Fibroblast of peridontal ligament (primary cell): ENCODE results near the gene GOLPH3.
"Not testable (repeated sequence)": the region's sequence is repeated elsewhere in the genome, so short reads cannot be mapped to it uniquely, and the experiment has no call there.

Source experiments
- DNase-seq: peaks from one replicate; pipeline ENCODE4 v3.0.0-alpha.2; 2010; ENCODE audit errors: extremely low read depth

GOLPH3 gene

DNA sequence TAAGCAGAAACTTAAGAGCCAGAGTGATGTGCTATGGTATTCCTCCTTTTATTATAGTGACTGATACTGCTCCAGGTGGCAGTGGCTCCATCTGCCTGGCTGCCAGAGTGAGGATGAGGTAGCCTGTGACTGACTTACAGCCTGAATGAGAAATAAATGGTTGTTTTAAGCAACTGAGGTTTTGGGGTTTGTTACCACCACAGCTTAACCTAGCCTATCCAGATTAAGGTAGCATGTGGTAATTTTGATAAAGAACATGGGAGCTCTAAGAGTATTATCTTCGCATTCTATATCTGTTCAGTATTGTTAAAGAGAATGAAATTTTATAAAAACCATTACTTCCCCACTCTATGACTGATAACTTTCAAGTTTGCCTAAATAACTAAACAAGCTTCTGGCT lies 39.0 kb downstream of the GOLPH3 start:
- DNase-seq = no peak

DNA sequence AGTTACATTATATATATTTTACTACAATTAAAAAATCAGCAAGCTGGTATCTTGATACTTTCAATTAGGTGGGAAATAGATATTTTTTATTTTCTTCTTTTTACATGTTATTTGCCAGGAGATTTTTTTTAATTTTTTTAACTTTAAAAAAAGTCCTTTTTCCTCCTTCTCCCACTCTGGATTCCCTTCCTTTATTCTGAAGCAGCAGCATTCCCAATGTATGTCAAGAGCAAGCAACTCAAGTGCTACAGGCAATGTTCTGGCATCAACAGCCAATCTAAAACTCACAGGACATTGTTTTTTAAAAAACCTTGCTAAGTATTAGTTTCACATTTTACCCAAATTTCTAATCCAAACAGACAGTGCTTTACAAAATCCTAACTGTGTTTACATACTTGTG lies 41.4 kb downstream of the GOLPH3 start:
- no peak for DNase-seq

GRCh38 chr5:32131604-32132003 lies 42.5 kb downstream of the GOLPH3 start:
- no peak for DNase-seq

GRCh38 chr5:32130865-32131264 lies 43.3 kb downstream of the GOLPH3 start:
- DNase-seq = no peak

- DNase-seq = no peak
These were observed 45.0 kb downstream of the GOLPH3 start for GRCh38 chr5:32129074-32129598.

- no peak for DNase-seq
These were observed 46.4 kb downstream of the GOLPH3 start for GRCh38 chr5:32127711-32128110.

GRCh38 chr5:32126691-32127090 lies 47.4 kb downstream of the GOLPH3 start:
- DNase-seq = no peak

GRCh38 chr5:32123889-32124676 lies 50.0 kb downstream of the GOLPH3 start:
- DNase-seq = no peak

DNA sequence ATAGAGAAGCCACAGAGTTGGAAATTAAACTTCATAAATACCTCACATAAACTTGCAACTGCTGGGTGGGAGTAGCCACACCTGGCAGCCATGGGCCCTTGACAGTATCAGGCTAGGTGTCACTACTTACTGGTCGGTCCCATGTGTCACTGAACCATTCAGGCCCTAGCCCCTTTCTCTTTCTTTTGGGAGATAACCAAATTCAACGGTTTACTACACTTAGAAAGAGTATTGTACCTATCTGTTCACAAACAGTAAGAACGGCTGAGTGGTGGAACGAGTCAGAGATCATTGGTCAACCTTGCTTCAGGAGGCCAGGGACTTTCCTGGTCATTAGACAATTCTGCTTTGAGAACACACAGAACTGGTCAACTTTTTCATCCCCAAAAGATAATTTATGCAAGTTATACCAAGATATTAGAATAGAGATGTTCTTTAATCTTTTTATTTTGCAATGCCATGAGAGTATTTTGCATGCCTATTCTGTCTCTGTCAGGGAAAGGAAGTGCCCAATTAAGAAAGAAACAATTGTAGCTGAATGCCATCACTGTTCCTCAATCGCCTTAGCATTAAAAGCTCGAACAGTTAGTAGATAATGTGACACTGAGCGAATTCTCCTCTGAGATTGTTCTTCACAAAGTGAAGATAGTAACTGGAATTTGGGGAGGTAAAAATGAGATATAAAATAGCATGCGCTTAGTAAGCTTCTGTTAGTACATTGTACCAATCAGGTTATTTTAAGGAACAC lies 50.9 kb downstream of the GOLPH3 start:
- DNase-seq = no peak

- not testable (repeated sequence) for DNase-seq
These were observed 55.2 kb downstream of the GOLPH3 start for GRCh38 chr5:32118922-32119321.

DNA sequence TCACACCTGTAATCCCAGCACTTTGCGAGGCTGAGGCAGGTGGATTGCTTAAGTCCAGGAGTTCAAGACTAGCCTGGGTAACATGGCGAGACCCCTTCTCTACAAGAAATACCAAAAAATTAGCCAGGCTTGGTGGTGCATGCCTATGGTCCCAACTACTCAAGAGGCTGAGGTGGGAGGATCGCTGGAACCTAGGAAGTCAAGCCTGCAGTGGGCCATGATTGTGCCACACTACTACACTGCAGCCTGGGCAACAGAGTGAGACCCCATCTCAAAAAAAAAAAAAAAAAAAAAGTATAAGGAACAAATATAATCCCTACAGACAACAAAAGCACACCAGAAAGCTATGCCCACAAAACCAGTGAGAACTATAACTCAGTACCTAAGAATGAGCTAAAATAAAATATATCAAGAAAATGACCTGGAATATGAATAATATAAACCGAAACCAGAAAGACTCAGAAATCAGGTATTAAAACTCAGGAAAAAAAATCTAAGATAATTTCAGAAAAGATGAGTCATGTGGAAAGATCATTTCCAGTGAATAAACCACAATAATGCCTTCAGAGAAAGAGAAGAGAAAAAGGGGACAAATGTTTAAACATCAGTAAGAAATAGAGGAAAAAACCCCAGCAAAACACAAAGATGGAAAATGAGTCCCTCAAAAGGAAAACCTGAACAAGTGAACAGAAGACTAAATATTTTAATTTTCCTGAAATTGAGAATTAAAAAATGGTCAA lies 57.4 kb downstream of the GOLPH3 start:
- DNase-seq = peak; percentile 23

DNA sequence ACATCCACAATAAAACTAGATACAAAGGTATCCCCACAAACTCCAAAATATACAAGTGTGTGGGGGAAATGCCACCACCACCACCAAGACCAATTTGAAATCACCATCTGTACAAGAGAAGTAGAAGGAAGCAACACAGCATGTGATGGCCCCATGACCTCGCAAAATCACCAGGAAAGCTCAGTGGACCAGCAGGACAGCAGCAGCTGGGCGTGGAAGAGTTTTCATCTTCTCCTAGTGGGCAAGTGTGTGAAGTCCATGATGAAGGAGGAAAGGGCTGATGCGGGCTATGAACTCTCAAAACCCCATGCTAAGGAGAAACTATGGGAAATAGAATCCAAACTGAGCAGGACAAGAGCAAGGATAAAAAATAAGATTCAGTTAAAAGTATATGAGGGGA lies 58.1 kb downstream of the GOLPH3 start:
- DNase-seq = no peak

DNA sequence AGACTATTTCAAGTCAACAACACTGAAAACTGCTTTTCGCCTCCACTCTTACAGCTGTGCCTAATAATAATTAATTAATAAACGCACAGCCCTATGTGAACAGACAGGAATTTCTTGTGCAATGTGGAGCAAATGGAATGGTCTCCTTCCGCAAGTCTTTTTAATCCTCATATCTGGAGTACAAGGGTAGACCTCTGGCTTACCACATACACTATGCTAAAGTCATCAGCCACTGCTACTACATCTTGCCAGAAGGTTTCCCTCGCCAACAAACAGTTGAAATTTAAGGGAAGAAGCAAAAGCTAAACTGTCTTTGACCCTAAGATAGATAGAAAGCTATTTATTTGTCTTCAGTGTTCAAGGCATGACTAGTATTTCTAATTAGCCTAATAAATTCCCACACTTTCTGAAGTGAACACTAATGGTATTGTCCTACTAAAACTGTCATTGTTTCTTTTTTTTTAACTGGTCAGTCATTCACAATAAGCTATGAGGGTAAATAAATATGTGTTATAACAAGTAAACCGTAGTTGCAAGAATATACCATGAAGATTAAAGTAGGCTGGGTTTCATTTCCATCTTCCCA lies 63.9 kb downstream of the GOLPH3 start:
- no peak for DNase-seq

GRCh38 chr5:32109236-32109635 lies 64.9 kb downstream of the GOLPH3 start:
- peak; percentile 22 for DNase-seq

DNA sequence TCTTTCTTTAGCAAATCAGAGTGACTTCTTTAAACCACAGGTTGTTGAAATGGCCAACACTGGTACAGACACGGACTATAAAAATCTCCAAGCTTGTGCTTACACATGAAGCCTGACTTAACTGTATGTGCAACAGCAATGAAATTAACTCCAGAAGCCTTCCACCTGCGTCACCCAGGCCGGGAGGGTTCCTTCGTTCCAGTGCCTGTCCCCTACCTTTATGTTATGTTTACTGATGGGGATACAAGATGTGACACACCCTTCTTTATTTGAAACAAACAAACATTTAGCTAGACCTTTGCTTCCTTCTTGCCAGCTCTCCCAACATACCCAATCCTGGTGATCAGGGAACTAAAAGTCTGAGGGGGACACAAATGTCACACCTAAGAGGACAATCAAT lies 66.0 kb downstream of the GOLPH3 start:
- no peak for DNase-seq

GRCh38 chr5:32107291-32107690 lies 66.8 kb downstream of the GOLPH3 start:
- DNase-seq = no peak

DNA sequence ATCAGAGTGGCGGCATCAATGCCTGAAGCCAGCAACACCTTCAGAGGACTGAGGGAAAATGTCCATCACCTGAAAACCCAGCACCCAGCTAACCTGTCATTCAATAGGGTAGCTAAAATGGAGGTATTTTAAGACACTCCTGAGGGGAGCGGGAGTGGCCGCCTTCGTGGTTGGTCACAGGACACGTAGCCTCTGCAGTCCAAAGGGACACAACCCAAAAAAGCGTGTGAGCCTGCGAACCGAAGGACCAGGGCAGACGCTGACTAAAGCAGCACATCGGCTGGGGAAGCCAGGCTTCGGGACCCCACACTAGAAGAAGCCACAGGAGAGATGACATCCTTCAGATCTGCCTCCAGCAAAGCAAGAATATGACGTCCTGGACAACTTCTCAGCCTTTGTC lies 70.6 kb downstream of the GOLPH3 start:
- no peak for DNase-seq

DNA sequence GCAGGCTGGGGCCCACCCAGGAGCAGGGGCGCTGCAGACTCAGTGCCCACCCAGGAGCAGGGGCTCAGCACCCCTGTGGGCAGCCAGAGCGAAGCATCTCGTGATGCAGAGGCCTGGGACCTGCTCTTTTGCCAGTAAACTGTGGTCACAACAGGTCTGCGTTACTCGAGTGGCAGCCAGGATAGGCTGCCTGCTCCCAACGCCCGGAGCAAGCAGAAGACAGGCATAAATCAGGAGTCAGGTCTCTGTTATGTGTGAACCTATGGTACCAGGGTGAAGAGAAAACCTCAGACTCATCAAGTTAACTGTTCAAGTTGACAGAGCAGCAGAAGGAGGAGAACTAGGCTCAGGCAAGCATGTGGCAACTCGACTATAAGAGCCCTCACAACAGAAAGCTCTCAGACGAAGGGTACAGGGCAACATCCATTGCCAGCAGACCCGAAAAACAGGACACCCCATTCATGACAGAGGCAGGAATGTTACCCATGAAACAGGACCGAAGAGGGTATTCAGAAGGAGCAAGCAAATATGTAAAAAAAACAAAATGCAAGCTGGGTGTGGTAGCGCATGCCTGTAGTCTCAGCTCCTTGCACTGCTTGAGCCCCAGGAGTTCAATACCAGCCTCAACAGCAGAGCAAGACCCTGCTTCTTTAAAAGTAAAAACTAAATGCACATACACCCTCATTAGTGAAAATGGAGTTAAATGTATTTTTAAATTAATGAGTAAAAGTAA lies 71.7 kb downstream of the GOLPH3 start:
- DNase-seq = no peak

- DNase-seq = no peak
These were observed 73.3 kb downstream of the GOLPH3 start for GRCh38 chr5:32100691-32101302.

DNA sequence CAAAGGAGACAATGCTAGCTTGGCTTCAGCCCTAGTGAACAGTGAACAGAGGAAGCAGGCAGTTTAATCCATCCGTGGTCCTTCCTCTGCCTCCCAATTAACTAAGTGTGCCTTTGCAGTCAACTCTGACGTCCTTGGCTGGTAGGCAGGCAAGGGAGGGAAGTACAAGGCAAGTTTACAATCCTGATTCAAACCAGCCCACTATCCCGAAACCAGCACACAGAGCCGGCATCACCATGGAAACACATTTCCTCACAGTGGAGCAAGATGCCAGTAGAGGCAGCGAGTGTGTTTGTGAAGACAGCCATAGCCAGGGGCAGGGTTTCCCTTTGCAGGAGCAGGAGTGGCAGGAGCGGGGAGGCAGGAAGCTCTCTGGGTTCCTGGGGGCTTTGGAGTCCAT lies 73.9 kb downstream of the GOLPH3 start:
- peak; percentile 60 for DNase-seq

- DNase-seq = no peak
These were observed 74.6 kb downstream of the GOLPH3 start for GRCh38 chr5:32099486-32100035.
